Left renal cortex interstitium (tissue), 4 donors: ENCODE data around the gene RNASET2. TPM values are rescaled to one million over a fixed set of nuclear protein-coding genes. Genes with fewer than 3 reads are reported as not detected.
"Not testable (repeated sequence)": the region's sequence is repeated elsewhere in the genome, so short reads cannot be mapped to it uniquely, and the experiment has no call there.

Experiments used
- DNase-seq, 4 donors: peaks; one replicate each; pipeline ENCODE4 v3.0.0-alpha.2; 2013; ENCODE audit warnings: low read depth in 4 of 4, low spot score in 2 of 4, missing footprints in 1 of 4
- polyA plus RNA-seq, 4 donors: library from polyadenylated mRNA; unstranded; fragments of 120-200 nt; gene quantifications; one replicate each; pipeline ENCODE4 v1.2.1, GENCODE V29; 2013; ENCODE audit not compliant: insufficient read length in 4 of 4

Gene RNASET2
- polyA plus RNA-seq, 4 donors: 48.5 to 64.9 (median 60.4) TPM

DNA sequence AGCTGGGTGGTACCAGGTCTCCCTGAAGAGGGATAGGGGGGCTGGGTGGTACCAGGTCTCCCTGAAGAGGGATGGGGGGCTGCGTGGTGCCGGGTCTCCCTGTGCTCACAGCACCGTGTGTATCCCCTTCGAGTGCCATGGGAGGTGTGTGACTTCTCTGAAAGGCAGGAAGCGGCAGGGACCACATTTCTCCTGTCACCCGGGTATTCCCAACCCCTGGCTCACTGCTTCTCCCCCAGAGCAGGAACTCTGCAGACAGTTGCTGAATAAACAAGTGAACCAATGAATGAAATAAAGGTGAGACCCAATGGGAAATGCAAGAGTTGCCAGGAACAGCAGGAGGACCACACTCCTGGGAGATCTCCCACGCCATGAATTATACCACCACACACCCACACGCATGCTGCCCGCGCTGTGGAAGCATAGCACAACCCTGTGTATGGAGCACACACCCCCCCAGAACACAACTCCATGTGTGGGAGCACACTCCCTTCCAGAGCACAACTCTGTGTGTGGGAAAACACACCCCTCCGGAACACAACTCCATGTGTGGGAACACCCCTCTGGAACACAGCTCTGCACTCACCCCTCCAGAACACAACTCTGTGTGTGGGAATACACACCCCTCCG lies 50.7 kb downstream of the RNASET2 start:
- no peak for DNase-seq

DNA sequence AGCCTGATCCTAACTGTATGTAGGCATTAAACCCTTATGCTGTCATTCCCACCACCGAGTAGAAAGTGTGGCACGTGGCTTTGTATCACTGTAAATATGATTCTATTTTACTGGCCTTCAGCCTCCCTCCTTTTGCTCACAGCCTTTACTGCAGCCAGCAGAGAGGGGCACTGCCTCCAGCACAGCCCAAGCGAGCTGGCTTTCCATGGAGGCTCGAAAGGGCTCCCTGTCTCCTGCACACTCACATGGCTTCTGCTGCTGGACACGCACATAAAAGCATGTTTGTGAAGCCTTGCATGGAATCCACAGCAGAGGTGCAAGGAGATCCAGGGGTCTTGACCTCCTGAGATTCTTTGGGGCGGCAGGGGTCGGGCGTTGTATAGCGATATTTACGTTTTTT lies 51.3 kb downstream of the RNASET2 start:
- DNase-seq: no peak

DNA sequence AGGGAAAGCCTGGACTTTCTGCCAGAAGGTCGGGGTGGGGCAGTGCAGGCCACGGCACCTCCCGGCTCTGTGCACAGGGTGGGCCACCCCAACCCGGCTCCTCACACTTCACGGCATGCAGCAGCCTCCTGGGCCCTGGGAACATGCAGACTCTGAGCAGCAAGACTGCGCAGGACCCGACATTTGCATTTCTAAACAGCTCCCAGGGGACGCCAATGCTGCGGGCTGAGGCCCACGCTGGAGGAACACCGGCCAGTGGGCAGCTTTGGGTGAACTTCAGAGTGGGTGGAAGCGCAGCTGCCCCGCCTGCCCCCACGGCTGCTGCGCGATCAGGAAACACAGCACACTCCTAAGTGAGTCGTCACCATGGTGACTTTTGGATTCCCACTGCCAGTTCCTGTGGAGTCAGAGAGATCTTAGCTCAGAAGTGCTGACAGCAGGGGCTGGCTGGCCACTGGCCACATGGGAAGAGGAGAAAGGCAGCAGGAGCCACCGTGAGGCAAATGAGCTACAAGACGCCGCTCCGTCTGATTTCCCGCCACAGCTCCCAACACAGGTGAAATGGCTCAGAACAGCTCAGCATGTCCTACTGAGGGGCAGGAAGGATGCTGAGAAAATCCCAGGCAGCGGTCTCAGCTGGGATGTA lies 52.1 kb downstream of the RNASET2 start:
- no peak for DNase-seq

DNA sequence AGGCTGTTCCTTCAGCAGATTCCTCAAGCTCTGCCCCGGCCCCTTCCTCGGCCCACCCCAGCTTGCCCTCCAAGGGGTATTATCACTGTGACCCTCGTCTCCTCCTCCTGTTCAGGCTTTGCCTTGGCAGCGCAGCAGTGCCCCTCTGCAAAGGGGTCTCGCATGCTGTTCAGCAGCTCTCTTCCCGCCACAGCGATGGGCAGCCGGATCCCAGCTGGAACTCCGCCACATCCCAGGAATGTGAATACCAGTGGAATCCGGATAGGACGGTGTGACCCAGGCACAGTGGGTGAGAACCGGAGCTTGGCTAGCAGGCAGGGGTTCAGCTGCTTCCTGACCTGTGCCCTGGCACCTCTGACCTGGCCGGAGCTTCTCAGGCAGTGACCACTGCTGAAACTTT lies 52.9 kb downstream of the RNASET2 start:
- DNase-seq: no peak

DNA sequence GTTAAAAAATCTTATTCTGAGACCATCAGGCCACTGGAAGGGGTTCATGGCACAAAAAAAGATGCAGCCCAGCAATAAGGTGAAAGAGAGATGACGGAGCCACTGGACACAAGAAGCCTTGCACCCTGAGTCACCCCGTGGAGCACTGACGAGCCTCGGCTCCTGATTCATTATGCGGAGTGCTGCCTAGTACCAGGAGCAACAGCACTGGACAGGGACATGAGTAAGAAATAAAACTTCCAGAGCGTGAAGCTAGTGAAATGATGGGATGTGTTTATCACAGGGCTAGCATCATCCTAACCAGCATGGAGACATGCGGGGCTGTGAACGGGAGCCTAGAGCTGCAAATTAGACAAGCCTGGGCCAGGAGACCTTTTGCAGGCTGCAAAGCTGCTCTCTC lies 53.3 kb downstream of the RNASET2 start:
- DNase-seq: no peak

DNA sequence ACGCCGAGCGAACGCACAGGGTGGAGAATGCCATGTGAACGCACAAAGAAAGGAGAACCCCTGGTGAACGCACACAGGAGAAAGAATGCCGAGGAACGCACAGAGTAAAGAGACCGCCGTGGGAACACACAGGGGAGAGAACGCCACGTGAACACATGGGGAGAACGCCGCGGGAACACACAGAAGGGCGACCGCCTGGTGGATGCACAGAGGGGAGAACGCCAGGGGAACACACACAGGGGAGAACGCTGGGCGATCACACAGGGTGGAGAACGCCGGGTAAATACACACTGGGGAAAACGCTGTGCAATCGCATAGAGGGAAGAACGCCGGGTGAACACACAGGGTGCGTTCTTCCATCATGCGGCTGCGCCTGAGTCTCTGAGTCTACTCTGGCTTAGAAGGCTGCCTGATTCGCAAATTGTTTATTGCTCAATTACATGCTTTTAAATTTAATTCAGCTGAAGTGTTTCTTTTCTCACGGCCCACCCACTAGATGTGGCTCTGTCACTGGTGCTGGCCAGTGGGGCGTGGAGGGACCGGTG lies 54.1 kb downstream of the RNASET2 start:
- no peak for DNase-seq

DNA sequence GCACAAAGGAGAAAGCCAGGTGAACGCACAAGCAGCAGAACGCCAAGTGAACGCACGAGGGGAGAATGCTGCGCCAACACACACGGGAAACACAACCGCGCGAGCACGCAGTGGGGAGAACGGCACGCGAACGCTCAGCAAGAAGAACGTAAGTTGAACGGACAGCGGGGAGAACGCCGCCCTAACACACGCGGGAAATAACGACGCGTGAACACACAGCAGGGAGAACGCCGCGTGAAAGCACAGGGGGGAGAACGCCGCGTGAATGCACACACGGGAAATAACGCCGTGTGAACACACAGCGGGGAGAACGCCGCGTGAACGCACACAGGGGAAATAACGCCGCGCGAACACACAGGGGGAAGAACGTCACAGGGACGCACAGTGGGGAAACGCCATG lies 54.7 kb downstream of the RNASET2 start:
- DNase-seq: no peak

DNA sequence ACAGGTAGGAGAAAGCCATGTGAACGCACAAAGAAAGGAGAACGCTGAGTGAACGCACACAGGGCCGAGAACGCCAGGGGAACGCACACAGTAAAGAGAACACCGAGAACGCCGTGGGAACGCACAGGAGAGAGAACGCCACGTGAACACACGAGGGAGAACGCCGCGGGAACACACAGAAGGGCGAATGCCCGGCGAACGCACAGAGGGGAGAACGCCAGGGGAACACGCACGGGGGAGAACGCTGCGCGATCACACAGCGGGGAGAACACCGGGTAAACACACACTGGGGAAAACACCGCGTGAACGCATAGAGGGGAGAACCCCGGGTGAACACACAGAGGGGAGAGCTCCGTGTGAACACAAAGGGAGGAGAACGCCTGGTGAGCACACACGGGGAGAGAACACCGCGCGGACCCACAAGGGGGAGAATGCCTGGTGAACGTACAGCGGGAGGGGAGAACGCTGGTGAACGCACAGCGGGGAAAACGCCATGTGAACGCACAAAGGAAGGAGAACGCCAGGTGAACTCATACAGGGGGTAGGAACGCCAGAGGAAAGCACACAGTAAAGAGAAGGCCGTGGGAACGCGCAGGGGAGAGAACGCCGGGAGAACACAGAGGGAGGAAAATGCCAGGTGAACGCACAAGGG lies 55.3 kb downstream of the RNASET2 start:
- DNase-seq: no peak

DNA sequence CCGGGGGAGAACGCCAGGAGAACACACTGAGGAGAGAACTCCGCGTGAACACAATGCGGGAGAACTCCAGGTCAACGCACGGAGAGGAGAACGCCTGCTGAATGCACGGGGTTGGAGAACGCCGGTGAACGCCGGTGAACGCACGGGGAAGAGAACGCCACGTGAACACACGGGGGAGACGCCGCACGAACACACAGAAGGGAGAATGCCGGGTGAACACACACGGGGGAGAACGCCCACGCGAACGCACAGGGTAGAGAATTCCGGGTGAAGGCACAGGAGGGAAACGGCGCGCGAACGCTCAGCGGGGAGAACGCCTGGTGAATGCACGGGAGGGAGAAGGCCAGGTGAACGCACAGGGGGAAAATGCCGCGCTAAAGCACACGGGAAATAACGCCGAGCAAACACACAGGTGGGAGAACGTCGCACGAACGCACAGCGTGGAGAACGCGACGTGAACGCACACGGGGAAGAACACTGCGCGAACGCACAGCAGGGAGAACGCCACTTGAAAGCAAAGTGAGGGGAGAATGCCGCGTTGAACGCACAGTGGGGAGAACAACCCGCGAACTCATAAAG lies 56.1 kb downstream of the RNASET2 start:
- DNase-seq: no peak

DNA sequence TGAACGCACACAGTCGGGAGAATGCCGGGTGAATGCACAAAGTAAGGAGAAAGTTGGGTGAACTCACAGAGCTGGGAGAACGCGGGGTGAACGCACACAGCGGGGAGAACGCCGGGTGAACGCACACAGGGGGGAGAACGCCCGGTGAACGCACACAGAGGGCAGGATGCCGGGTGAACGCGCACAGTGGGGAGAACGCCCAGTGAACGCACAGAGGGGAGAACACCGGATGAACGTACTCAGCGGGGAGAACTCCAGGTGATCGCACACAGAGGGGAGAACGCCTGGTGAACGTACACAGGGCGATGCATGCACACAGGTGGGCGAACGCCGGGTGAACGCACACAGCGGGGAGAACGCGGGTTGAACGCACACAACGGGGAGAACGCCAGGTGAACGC lies 57.4 kb downstream of the RNASET2 start:
- no peak for DNase-seq

DNA sequence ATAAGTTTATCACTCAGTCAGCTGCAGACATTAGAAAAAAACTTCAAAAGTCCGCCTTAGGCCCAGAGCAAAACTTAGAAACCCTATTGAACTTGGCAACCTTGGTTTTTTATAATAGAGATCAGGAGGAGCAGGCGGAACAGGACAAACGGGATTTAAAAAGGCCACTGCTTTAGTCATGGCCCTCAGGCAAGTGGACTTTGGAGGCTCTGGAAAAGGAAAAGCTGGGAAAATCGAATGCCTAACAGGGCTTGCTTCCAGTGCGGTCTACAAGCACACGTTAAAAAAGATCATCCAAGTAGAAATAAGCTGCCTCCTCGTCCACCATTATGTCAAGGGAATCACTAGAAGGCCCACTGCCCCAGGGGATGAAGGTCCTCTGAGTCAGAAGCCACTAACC lies 61.7 kb downstream of the RNASET2 start:
- not testable (repeated sequence) for DNase-seq

DNA sequence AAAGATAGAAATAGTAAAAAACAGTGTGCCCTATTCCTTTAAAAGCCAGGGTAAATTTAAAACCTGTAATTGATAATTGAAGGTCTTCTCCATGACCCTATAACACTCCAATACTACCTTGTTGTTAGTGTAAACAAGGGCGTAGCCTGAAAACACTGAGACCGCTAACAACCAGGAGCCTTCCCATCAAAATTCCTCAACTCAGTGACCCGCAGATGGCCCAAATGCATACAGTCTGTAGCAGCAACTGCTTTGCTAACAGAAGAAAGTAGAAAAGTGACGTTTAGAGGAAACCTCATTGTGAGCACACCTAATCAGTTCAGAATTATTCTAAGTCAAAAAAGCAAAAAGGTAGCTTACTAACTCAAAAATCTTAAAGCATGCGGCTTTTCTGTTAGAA lies 63.9 kb downstream of the RNASET2 start:
- DNase-seq: not testable (repeated sequence)

DNA sequence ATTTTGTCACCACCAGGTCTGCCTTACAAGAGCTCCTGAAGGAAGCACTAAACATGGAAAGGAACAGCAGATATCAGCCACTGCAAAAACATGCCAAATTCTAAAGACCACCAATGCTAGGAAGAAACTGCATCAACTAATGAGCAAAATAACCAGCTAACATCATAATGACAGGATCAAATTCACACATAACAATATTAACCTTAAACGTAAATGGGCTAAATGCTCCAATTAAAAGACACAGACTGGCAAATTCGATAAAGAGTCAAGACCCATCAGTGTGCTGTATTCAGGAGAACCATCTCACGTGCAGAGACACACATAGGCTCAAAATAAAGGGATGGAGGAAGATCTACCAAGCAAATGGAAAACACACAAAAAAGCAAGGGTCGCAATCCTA lies 69.6 kb downstream of the RNASET2 start:
- DNase-seq: not testable (repeated sequence)

DNA sequence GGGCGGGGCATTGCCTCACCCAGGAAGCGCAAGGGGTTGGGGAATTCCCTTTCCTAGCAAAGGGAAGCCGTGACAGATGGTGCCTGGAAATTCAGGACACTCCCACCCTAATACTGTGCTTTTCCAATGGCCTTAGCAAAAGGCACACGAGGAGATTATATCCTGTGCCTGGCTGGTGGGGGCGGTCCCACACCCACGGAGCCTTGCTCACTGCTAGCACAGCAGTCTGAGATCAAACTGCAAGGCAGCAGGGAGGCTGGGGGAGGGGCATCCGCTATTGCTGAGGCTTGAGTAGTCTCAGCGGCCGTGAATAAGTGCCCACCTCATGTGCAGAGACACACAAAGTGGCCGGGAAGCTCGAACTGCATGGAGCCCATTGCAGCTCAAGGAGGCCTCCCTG lies 71.4 kb downstream of the RNASET2 start:
- DNase-seq: not testable (repeated sequence)

DNA sequence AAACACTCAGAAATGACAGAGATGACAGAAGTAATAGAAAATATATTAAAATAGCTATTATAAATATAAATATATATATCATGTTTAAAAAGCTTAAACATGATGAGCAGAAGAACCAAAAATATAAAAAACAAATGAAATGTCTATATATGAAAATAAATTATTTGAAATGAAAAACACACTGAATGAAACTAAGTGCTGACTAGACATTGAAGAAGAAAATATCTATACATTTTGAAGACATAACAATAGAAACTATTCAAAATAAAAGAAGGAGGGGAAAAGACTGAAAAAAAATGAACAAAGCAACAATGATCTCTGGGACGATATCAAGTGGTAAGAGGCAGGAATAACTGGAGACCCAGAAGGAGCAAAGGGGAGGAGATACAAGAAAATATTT lies 76.8 kb downstream of the RNASET2 start:
- no peak for DNase-seq

Other genes with a start within 250 kb of the RNASET2 start
- gene CEP43, start 42.8 kb upstream of the RNASET2 start, polyA plus RNA-seq: 10 to 100 TPM; 24.8 to 55.6 (median 36.4) TPM
- under 1 TPM in 2 of 4 donors, not detected in 2; 0.03 to 0.04 TPM for gene CCR6, start 166.5 kb upstream of the RNASET2 start, polyA plus RNA-seq
- gene GPR31, start 201.4 kb upstream of the RNASET2 start, polyA plus RNA-seq: not detected